Limb (tissue), 2 donors: ENCODE data around the gene NCKAP5.
"Not testable (repeated sequence)": the region's sequence is repeated elsewhere in the genome, so short reads cannot be mapped to it uniquely, and the experiment has no call there.

Experiments used
- DNase-seq, 2 donors: peaks; one replicate each; pipeline ENCODE4 v3.0.0-alpha.2; 2016; ENCODE audit errors: extremely low spot score in 2 of 2

NCKAP5 gene

DNA sequence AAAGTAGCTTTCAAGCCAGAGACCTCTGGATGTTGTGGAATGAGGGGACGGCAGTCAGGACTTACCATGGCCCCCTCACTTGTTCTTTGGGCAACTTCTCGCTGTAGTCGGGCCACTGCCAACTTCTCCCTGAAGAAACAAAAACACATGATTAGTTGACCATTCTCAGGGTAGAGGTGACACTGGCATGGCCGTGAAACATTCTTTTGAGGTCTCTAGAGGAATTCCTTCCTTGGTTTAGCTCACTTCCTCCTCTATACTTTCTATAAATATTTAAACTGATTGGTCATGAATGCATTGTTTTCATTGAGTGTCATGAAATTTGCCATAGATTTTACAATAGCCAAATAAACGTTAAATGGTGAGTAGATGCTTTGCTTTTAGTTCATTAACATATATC, 354.6 kb downstream of the NCKAP5 start:
- DNase-seq: no peak

DNA sequence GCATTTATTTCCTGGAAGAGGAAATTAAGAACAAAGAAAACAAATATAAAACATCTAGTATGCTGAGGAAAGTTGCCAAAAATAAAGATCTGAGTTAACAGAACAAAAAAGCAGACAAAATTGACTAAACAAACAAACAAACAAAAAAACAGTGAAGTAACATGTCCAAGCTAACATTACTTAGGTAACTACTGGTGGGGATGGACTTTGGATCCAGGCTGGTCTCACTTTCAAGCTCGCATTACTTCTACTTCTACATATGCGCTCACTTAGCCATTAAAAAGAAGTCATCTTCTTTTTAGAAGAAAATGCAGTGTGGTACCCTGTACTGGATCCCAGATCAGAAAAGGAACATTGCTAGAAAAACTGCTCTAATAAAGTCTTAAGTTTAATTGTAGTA, 358.9 kb downstream of the NCKAP5 start:
- no peak for DNase-seq

DNA sequence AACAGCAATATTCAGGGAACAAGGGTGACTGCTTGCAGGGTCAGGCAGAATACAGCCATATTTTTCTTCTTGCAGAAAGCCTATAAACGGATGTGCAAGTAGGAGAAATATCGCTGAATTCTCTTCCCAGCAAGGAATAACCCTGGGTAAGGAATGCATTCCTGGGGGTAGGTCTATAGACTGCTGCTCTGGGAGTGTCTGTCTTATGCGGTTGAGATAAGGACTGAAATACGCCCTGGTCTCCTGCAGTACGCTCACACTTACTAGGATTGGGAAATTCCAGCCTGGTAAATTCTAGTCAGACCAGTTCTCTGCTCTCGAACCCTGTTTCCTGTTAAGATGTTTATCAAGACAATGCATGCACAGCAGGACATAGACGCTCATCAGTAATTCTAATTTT, 361.6 kb downstream of the NCKAP5 start:
- DNase-seq: not testable (repeated sequence)

DNA sequence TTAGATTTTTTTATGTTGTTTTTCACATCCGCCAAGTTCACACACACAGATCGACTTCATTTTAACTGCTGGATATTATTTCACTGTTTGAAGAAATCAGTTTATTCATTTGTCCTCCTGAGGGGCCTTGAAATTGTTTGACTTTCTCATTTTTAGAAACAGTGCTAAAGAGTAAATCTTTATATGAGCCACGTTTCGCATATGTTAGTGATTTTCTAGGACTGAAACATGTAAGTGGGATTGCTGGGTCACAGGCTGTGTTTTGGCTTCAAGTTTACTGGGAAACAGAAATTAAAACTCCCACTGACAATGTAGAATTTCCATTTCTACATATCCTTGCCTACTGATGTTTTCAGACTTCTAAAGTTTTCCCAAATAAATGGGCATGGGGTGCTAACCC, 363.8 kb downstream of the NCKAP5 start:
- no peak for DNase-seq

DNA sequence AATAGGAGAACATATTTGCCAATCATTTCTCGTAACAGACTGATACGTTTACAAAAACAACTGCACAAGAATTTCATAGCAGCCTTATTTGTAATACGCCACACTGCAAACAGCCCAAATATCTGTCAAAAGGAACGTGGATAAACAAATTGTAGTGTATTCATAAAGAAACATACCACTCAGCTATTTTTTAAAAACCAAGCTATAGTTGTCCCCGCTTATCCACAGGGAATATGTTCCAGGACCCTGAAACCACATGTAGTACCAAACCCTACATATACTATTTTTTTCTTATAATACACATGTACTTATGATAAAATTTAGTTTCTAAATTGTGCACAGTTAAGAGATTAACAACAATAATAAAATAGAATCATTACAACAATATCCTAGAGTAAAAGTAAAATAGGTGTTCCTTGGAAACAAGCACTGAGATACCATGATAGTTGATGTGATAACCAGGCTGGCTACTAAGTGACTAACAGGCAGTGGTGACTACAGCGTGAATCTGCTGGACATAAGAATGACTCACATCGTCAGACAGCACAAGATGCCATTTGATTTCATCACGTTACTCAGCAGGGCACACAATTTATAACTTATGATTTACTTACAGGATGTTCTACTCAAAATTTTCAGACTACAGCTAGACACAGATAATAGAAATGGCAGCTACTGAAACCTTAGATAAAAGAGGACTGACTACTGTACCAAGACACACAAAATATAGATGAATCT, 367.4 kb downstream of the NCKAP5 start:
- no peak for DNase-seq

DNA sequence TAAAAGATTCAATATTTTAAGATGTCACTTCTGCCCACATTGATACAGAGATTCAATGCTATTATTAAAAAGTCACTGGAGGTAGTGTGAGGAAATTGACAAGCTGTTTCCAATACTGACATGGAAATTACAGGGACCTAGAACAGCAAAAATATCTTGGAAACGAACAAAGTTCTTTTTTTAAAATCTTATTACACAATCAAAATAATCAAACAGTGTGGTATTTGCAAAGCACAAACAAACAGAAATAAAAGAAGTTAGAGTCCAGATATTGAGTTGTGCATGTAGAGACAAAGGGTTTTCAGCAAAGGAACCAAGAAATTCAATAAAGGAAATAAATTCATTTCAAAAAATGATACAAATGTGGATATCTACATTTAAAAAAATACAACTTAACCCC, 369.6 kb downstream of the NCKAP5 start:
- no peak for DNase-seq

DNA sequence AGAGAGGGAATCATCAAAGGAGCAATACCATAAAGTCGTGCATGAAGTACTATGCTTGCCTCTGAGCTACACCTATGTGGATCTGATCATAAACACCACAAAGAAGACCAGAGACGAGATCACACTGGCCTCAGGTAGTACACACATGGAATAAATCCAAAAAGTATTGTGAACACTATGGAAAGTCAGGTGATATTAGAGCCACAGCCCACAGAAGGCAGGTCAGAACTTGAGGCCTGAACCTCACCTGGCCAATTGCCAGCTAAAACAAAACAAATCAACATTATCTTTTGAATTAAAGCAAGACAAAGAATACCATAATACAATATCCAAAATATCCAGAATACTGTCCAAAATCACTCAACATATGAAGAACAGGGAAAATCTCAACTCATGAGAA, 371.1 kb downstream of the NCKAP5 start:
- DNase-seq: no peak

DNA sequence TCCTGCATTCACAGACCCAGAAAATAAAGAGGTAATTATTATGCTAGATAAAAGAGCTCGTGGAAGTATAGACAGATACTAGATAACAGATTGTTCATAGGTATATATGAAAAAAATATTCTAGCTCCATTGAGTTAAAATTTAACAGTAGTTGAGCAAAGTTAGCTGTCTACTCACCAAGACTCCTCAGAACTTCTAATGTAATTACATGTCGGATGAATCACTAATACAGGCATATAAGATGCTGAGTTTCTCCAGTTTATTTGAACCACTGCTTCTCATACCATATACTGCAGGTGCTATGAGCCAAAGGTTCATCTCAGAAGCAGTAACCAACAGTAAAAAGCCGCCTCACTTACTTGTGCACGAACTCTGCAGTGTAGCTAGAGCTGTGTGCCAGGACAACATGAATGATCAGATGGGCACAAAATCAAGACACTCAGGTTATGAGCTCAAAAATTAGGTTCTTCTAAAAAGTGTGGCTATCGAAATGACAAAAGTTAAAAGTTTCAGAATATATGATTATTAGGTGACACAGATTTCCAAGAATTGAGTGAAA, 373.4 kb downstream of the NCKAP5 start:
- DNase-seq: no peak

DNA sequence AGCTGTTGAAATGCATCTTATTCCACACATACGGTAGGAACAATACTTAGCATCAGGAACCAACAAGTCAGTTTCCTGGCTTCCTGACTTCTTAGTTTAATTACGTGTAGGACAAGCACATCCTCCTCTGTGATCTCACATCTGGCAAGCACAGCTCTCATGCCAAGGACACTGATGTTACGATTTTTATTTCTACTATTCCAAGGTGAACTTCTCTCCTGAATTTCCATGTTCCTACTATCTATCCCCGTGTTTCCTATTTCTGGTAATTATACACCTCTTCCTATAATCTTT, 374.0 kb downstream of the NCKAP5 start:
- DNase-seq: no peak

DNA sequence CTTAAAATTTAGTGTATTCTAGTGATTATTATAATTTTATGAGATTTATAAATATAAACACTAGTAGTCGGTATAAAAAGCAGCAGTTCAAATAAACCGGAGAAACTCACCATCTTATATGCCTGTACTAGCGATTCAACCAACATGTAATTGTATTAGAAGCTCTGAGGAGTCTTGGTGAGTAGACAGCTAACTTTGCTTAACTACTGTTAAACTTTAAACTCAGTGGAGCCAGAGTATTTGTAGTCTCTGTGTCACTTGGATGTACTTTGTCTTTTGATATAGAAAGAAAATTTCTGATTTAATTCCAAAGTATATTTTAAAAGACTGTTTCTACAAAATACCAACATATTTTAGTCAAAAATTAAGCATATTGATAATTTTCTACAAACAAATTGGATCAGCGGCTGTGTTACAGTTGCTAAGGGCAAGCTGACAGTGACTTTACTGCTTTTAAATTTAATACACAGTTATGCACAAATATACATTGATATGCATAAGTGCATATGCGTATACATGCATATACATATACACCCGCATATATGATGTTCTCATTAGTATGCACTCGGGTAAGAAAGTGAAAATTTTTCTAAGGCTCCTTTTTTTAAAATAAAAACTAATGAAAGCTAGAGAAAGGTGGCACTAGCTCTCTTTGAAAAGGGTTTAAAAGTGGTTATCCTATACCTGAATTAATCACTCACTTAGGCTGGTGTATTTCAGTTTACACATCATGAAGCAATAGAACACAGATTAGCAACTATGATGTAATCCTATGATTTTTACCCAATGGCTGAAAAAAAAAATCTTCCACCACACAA, 374.5 kb downstream of the NCKAP5 start:
- no peak for DNase-seq

DNA sequence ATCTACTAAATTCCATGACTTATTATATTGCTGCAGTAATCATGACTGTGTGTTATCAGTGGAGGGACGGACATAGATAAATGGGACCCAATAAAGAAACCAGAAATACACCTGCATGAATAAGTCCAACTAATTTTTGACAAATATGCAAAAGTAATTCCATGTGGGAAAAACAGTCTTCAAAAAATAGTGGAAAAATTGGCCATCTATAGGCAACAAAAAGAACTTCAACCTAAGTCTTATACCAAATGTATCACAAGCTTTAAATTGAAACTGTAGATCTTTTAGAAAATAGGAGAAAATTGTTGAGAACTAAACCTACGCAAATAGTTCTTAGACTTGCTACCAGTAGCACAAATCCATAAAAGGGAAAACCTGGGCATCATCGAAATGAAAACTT, 376.2 kb downstream of the NCKAP5 start:
- no peak for DNase-seq

DNA sequence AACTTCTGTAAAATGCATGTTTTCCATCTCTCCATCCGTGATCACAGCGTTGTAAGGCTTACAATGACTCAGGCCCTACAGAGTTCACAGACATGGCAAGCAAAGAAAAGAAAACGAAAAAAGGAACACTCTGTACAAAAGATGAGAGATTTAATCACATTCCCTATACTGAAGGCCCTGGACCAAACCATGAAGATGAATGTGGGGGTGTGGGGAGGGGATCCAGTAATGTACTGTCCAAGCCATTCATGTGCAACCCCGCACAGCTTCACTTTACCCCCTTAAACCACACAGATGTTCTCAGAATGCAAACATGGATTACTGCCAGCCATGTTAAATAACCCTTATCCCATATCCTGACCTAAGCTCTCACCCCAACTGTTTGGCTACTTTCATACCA, 391.1 kb downstream of the NCKAP5 start:
- DNase-seq: no peak

DNA sequence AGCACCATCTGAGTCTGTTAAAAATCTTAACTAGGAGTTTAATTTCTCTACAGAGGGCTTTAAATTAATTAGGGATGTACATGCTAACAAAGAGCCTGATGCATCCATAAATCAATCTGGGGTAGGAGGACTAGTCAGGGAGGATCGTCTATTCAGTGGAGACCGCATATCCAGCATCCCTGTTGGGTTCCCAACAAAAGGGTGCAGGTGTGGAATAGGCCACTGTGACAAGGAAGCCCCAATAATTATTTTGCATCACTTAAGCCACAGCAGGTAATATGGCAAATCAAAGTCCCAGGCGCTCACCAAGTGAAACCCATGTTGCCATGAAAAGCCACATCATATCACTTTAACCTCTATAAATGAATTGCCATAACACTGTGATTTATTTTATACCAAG, 392.3 kb downstream of the NCKAP5 start:
- no peak for DNase-seq

DNA sequence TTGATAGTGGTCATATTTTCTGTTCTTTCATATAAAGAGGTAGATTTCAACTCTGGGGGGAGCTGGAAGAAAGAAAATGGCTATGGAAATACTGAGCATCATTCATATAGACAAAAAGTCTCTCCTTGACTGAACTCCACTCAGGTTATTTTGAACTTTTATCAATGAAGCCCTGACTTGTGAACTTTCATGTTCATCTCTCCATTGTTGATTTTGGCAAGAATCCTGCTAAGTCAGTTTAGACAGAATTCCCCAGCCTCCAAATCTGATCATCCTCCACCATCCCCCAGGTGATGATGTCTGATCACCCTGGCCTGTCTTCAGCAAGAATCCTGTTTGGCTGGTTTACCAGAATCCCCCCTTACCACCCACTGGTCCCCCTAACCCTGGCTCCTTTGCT, 395.0 kb downstream of the NCKAP5 start:
- DNase-seq: no peak

DNA sequence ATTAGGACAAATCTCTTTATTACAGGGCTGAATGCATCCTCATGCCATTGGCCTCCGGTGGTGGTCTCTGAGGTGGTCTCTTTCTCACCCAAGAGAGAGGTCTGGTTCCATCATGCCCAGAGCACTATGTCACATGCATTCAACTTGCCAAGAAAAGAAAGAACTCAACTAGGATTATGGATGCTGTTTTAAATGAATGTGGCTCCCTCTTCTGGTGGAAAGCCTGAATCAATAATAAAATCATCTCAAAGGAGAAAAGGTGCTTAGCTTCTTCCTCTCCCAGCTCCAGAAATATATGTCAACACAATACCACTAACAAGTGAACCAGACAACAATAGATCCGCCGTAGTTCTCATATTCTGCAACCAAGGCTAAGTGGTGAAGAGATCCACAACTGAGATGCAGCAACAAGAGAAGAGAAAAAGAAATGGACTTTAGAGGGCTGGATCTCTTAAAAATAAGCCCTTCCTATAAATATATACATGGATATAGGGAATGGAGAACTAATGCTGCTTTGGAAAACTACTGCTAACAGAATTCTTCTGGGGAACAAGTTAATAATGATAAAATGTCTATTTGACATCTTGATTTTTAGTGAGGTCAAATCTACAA, 396.8 kb downstream of the NCKAP5 start:
- DNase-seq: peak in 1 of 2 donors; percentile 77

DNA sequence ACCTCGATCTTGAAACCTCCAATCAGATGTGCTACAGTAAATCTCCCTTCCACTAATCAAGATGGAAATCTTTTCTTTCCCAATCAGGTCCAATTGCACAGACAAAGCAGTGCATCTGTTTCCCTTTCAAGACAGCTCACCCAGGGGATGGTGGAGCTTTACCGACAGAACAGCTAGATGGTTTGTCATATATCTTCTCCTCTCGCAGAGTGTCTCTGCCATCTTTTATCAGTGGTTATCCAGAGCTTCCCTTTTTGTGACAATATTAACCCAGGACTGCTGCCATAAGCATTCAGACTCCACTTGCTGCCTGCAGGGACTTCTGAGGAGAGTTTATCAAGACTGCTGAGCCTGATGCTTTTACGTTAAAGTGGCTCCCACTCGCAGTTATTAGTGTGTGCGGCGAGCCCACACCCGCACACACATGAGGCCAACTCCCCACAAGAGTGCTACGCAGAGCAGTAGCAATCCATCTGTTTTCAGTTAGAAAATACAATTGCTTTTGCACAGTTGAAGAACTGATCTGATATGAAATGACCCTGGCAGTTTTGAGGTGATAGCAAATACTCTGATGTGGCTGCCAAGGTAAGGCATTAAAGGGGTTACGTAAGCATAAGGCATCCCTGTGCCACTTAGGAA, 398.9 kb downstream of the NCKAP5 start:
- DNase-seq: no peak

DNA sequence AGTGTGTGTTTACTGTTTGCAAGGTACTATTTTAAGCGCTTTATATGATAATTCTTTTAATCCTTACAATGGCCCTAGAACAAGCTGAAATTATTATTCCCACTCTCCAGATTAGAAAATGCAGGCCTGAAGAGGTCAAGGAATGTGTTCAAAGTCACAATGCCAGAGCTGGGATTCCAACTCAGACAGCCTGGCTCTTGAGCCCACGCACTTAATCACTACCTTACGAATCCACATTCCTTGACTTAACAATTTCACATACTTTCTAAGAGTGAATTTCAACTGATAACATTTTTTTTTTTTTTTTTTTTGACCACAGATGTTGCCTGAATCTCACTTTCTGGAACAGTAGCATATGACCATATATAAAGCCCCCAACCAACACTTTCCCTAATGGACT, 400.3 kb downstream of the NCKAP5 start:
- no peak for DNase-seq

DNA sequence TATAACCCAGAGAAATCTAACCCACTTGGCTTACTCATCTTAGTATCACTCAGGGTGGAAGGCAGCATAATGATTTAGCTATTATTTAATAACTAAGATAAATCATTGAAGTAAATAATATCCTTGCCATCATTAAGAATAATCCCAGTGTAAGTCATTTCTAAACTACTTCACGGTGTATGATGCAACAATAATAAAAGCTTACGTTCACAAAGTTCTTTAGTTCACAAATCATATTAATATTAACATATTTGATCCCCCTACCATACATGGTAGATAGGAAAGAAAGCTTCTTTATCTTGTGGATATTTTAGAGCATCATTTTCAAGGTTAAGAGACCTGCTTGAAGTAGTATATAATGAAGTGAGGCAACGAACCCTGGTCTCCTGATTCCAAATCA, 401.0 kb downstream of the NCKAP5 start:
- DNase-seq: no peak

DNA sequence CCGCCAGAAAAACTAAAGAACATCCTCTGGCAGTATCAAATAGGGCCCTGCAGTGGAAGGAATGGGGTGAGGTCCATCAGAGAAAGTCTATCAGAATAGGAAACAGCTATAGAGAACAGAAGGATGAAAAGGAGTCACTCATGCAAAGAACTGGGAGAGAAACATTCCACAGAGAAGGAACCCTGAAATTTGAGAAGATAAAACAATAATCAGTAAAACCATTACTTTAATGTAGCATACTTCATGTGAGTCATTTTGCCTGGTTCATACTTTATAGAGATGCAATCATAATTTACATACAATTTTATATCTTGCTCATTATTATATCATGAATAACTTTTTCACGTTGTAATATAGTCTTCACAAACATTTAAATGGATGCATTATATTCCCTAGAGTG, 402.2 kb downstream of the NCKAP5 start:
- no peak for DNase-seq

DNA sequence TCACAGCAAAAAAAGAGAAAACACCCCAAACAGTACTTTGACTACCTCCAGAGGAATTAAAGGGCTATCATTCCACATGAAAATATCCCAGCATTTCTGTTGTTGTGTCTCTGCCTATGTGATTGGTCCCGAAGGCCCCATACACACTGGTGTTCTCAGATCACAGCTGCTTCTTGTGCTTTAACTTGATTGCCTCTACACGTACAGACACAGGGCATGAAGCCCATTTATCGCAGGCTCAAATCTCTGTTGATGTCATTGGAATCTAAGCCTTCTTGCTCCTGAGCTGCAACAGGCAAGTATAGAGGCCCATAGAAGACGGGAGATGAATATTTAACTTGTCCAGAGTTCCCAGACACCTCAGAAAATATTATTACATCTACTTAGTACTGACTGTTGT, 405.2 kb downstream of the NCKAP5 start:
- DNase-seq: peak; percentile 45 to 76

DNA sequence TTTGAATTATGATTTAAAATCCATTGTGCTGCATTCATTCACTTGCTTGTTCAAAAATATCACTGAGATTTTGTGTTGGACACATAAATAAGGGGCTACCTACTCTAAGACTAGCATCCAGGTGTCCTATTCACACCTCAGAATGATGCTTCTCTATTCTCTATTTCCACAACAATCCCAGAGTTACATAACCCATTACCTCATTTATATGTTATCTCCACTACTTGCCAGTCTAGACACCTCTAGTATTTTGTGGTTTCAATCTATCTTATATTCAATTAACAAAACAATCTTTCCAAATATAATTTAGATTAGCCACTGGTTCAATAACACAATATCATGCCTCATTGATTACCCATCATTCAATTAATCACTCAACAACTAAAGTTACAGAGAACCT, 409.8 kb downstream of the NCKAP5 start:
- no peak for DNase-seq

DNA sequence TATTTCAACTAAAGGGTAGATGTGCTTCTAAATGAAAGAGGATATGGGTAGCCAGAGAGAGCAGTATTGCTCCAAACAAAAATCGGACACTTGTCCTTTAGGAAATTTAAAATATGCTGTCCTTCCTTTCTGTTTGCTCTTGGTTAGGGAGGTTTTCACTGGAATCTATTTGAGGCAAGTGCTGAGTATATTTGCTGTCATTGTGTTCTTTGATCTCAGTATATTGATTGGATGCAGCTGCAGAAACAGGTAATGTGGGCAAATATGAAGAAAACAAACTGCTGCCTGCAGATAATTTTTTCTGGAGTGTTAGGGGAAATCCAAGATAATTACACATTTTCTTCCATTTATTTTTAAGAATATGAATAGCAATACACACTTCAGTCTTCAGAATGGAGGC, 410.2 kb downstream of the NCKAP5 start:
- no peak for DNase-seq
